ENCODE results near the gene SH3YL1. TPM values are rescaled to one million over a fixed set of nuclear protein-coding genes. Genes with fewer than 3 reads are reported as not detected.

Gene SH3YL1
- total RNA-seq, 1 experiment from 2014 or later: 26.5 TPM

GRCh38 chr2:228115-228514 lies 35.7 kb downstream of the SH3YL1 start:
- Histone ChIP-seq H2AFZ (ENCODE audit: low read length) (no peak overlapping the region), H2BK20ac (ENCODE audit: low read depth, low read length, poor library complexity, severe bottlenecking) (no peak overlapping the region), H3K79me1 (ENCODE audit: insufficient read depth, low read depth, low read length, poor library complexity, severe bottlenecking) (no peaks in the 10 kb centered on the region), H3K9ac (ENCODE audit: extremely low read depth, insufficient read length, low read length) (no peak overlapping the region), H2BK15ac (ENCODE audit: low read depth, low read length) (no peak overlapping the region), H3K4ac (ENCODE audit: low read depth, low read length) (no peak overlapping the region), H3K27ac (ENCODE audit: insufficient read length, low read depth, low read length) (no peak overlapping the region), H3K4me2 (ENCODE audit: insufficient read depth, insufficient read length, low read length) (no peak overlapping the region), H2BK5ac (ENCODE audit: insufficient read length, low read length) (no peak overlapping the region), H3K23me2 (ENCODE audit: insufficient read length, low read depth, low read length, poor library complexity, severe bottlenecking) (no peaks in the 10 kb centered on the region), H3K27me3 (ENCODE audit: insufficient read depth, low read length) (no peaks in the 10 kb centered on the region), H3K23ac (ENCODE audit: insufficient read length, low read depth, low read length) (no peak overlapping the region), H3K56ac (ENCODE audit: insufficient read length, low read depth, low read length) (no peak overlapping the region), H2BK120ac (ENCODE audit: low read depth, low read length, poor library complexity, severe bottlenecking) (no peak overlapping the region), H2AK5ac (ENCODE audit: insufficient read length, low read length) (no peak overlapping the region), H4K5ac (ENCODE audit: insufficient read length, low read depth, low read length) (no peak overlapping the region), H3K9me3 (ENCODE audit: control insufficient read depth, low read depth, low read length) (no peaks in the 10 kb centered on the region), H2BK12ac (ENCODE audit: insufficient read length, low read depth, low read length) (no peak overlapping the region), H4K20me1 (ENCODE audit: control insufficient read depth, insufficient read depth, insufficient read length) (no peaks in the 10 kb centered on the region), H3K18ac (ENCODE audit: insufficient read length, low read depth, low read length) (no peak overlapping the region), H3K4me1 (ENCODE audit: insufficient read depth, low read length) (no peaks in the 10 kb centered on the region), H4K8ac (replicated peaks; ENCODE audit: insufficient read length, low read depth, low read length) (no peak overlapping the region), H3T11ph (ENCODE audit: low read length) (no peak overlapping the region), H3K79me2 (ENCODE audit: insufficient read depth, low read length) (no peaks in the 10 kb centered on the region; the same call in 1 of the 2 replicates), H3K14ac (ENCODE audit: insufficient read depth, low read length) (no peak overlapping the region), H4K91ac (ENCODE audit: insufficient read length, low read depth, low read length) (no peak overlapping the region)
- DNase-seq: no peak
- Mint-ChIP-seq H3K27ac (no peak overlapping the region; a peak in 2 of 7 replicates), H3K4me3 (no peak overlapping the region), H3K36me3 (ENCODE audit: insufficient read depth in 1 of 3, low read depth in 3 of 3) (peaks cover 15 to 24% (median 22%) of the 10 kb centered on the region in 3 experiments), H3K4me1 (peaks cover 13% of the 10 kb centered on the region in 2 experiments), H3K27me3 (ENCODE audit: low read depth) (no peaks in the 10 kb centered on the region), H3K9me3 (no peaks in the 10 kb centered on the region; a peak in 1 of 5 replicates)
- no peak for TF ChIP-seq CTCF (conservative IDR thresholded peaks at IDR 0.05)
- no CpG with 5 or more reads among the region's 9 CpGs for WGBS (ENCODE audit: extremely low coverage, insufficient read length, low lambda C conversion rate)

Data from H9 (cell line).